Gastrocnemius medialis (tissue), 4 donors: ENCODE results near the gene SRPRB. TPM values are rescaled to one million over a fixed set of nuclear protein-coding genes. Genes with fewer than 3 reads are reported as not detected.

Experiments
- ATAC-seq, 2 donors: fragments of 150-250 bp; one replicate each; pipeline ENCODE4 v1.9.1; 2016
- DNase-seq, 2 donors: peaks; one replicate each; pipeline ENCODE4 v3.0.0-alpha.2; 2019
- H3K27ac ChIP-seq, 4 donors: fragments of 200-600 bp; sonication (generic); 1 replicate in 1 of 4; 2 replicates in 3 of 4; pipeline ENCODE4 v1.5.1; 2016 to 2018; ENCODE audit warnings: mild to moderate bottlenecking in 2 of 4, moderate library complexity in 1 of 4
- H3K27me3 ChIP-seq, 3 donors: fragments of 200-600 bp; sonication (generic) in 2 of 3; 1 replicate in 1 of 3; 2 replicates in 2 of 3; pipeline versions ENCODE4 v1.5.1 to v1.6.0; 2016 to 2019; ENCODE audit warnings: mild to moderate bottlenecking in 1 of 3, moderate library complexity in 1 of 3
- H3K36me3 ChIP-seq, 2 donors: fragments of 200-600 bp; sonication (generic) in 1 of 2; one replicate each; pipeline ENCODE4 v1.5.1; 2017 to 2018
- H3K4me1 ChIP-seq, 2 donors: fragments of 200-600 bp; sonication (generic) in 1 of 2; one replicate each; pipeline ENCODE4 v1.5.1; 2016 to 2017; ENCODE audit warnings: mild to moderate bottlenecking in 2 of 2
- H3K4me3 ChIP-seq, 4 donors: fragments of 200-600 bp; sonication (generic) in 3 of 4; 1 replicate in 1 of 4; 2 replicates in 3 of 4; pipeline ENCODE4 v1.5.1; 2016 to 2019; ENCODE audit warnings: mild to moderate bottlenecking in 2 of 4
- H3K9me3 ChIP-seq, 3 donors: fragments of 200-600 bp; sonication (generic) in 2 of 3; 1 replicate in 1 of 3; 2 replicates in 2 of 3; pipeline ENCODE4 v1.5.1; 2016 to 2019
- CTCF ChIP-seq, 5 experiments: fragments of 450-650 bp in 3 of 5; fragments of 200-600 bp in 2 of 5; sonication (generic) in 2 of 5; IDR thresholded peaks in 4 of 5; conservative IDR thresholded peaks in 1 of 5; 1 replicate in 4 of 5; 2 replicates in 1 of 5; pipeline ENCODE4 v1.5.1; 2016 to 2019; ENCODE audit warnings: antibody characterized with exemption in 5 of 5, mild to moderate bottlenecking in 3 of 5, moderate library complexity in 3 of 5
- POLR2A ChIP-seq, 2 donors: fragments of 450-650 bp; IDR thresholded peaks; one replicate each; pipeline ENCODE4 v1.6.1; 2017; ENCODE audit warnings: antibody characterized with exemption in 2 of 2, mild to moderate bottlenecking in 2 of 2, moderate library complexity in 2 of 2
- in situ Hi-C, 4 donors: fragments of 200-750 bp; cut with MboI; loops; one replicate each; pipeline versions ENCODE4 v1.15.0 to v1.8.0; 2017; ENCODE audit warnings: low sequenced_read_pairs in 4 of 4
- intact Hi-C: fragments of 100-400 bp; cut with DNase I; formaldehyde crosslinking; loops from one replicate; pipeline ENCODE4 v1.15.1; 2023; ENCODE audit warnings: low total_unique reads
- total RNA-seq, 4 donors: library from RNA; depleted of rRNA; stranded (reverse); fragments of >200 nt; gene quantifications; one replicate each; pipeline versions ENCODE4 v1.1.0 to v1.2.3, GENCODE V29; 2016

Gene SRPRB
- total RNA-seq, 4 donors from 2014 or later: 19.0 to 22.3 (median 20.6) TPM

- intact Hi-C loops: no loop called here
- in situ Hi-C loops: no loop called here
- Histone ChIP-seq H3K9me3 (no peaks in the 10 kb centered on the region), H3K27ac (no peak overlapping the region), H3K36me3 (no peaks in the 10 kb centered on the region), H3K4me3 (no peak overlapping the region), H3K27me3 (no peaks in the 10 kb centered on the region), H3K4me1 (no peaks in the 10 kb centered on the region)
- TF ChIP-seq POLR2A (IDR thresholded peaks at IDR 0.05) (no peak), CTCF (IDR thresholded peaks at IDR 0.05 in 4 of 5, conservative IDR thresholded peaks at IDR 0.05 in 1 of 5) (no peak)
- ATAC-seq (no peak), DNase-seq (no peak)
These were observed 26.6 kb downstream of the SRPRB start for GRCh38 chr3:133831966-133832801.

DNA sequence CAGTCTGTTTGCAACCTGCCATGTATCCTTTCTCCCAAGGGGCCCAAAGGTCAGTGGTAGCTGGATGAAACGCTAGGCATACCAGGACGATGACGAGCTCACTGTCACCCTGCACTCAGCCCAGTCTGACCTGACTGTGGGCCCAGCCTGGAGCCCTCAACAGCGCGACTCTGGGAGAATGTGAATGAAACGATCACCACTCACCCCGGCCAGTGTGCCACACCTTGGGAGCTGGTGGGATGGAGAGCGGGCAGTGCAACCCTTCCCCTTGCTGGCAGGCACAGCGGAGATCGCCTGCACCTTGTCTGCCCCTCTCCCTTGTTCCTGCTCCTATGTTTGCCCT, 27.2 kb downstream of the SRPRB start:
- Histone ChIP-seq H3K36me3 (no peaks in the 10 kb centered on the region), H3K9me3 (no peaks in the 10 kb centered on the region), H3K4me3 (no peak overlapping the region), H3K4me1 (no peaks in the 10 kb centered on the region), H3K27me3 (no peaks in the 10 kb centered on the region), H3K27ac (no peak overlapping the region)
- in situ Hi-C loops: no loop called here
- no peak for TF ChIP-seq CTCF (IDR thresholded peaks at IDR 0.05 in 4 of 5, conservative IDR thresholded peaks at IDR 0.05 in 1 of 5)
- TF ChIP-seq POLR2A (IDR thresholded peaks at IDR 0.05): no peak
- no peak for ATAC-seq
- no peak for DNase-seq
- intact Hi-C loops: no loop called here

DNA sequence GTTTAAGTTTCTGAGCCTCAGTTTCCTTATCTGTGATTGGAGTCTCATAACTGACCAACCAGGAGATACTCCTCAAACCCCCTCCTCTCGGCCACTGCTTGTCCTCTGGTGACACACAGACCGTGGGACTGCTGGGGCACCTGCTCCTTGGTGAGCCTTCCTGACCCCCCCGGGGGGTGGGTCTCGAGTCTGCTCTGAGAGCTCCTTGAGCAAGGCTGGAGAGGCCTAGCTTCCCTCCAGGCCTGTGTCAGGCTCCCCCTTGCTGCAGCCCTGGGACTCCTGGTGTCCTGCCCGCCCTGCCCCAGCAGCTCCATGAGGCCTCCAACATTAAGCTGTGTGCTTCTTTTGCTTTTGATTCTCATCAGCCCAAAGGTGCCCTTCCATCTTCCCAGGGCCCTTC, 27.7 kb downstream of the SRPRB start:
- in situ Hi-C loops (no loop called here), intact Hi-C loops (no loop called here)
- Histone ChIP-seq H3K9me3 (no peaks in the 10 kb centered on the region), H3K27ac (no peak overlapping the region), H3K27me3 (no peaks in the 10 kb centered on the region), H3K36me3 (no peaks in the 10 kb centered on the region), H3K4me3 (no peak overlapping the region), H3K4me1 (no peaks in the 10 kb centered on the region)
- ATAC-seq: no peak
- no peak for TF ChIP-seq CTCF (IDR thresholded peaks at IDR 0.05 in 4 of 5, conservative IDR thresholded peaks at IDR 0.05 in 1 of 5)
- no peak for TF ChIP-seq POLR2A (IDR thresholded peaks at IDR 0.05)
- DNase-seq: no peak

DNA sequence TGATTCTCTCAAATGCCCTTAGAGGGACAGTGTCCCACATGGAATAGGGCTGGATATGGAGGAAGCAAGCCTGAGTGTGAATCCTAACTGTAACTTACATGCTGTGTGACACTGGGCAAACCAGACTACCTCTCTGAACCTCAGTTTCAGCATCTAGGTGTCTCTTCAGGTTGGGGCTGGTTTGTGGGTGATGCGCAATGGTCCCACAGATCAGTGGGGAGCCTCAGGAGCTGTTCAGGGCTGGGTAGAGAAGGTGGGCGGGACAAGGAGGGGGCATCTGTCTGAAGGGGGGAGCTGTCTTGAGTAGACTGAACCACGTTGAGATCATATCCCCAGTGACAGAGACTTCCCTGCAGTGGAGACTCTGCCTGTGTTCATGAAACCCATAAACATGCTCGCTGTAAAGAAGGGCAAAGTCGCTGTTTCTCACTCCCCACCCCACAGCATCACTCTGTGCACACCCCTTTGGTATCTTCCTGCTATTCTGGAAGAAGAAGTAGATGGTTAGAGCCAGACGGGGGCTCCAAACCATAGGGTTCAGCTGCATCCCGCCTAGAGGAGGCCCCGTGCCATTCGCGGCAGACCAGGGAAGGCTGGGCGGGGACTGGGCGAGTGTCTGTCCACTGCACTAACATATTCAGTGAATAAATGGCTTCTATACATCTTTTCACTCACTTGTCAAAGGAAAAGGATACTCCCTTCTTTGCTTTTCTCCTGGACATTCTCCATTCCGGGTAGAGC, 28.4 kb downstream of the SRPRB start:
- in situ Hi-C loops: no loop called here
- intact Hi-C loops: no loop called here
- H3K27me3 ChIP-seq: no peaks in the 10 kb centered on the region
- no peaks in the 10 kb centered on the region for H3K36me3 ChIP-seq
- TF ChIP-seq CTCF (IDR thresholded peaks at IDR 0.05 in 4 of 5, conservative IDR thresholded peaks at IDR 0.05 in 1 of 5) (no peak), POLR2A (IDR thresholded peaks at IDR 0.05) (no peak)
- DNase-seq: no peak
- no peaks in the 10 kb centered on the region for H3K4me1 ChIP-seq
- ATAC-seq: no peak
- H3K27ac ChIP-seq: no peak overlapping the region
- no peaks in the 10 kb centered on the region for H3K9me3 ChIP-seq
- H3K4me3 ChIP-seq: no peak overlapping the region
